KMS-11 (cell line): Measurements from ENCODE around the gene GPR183.
"Not testable (repeated sequence)": the region's sequence is repeated elsewhere in the genome, so short reads cannot be mapped to it uniquely, and the experiment has no call there.

Source experiments
- H2AFZ ChIP-seq: fragments of 200-600 bp; sonication (generic); 2 replicates; pipeline ENCODE4 v1.6.1; 2016; ENCODE audit warnings: antibody characterized with exemption, mixed run types, low read depth
- H3K27ac ChIP-seq: fragments of 200-600 bp; sonication (generic); 2 replicates; pipeline ENCODE4 v1.6.1; 2016; ENCODE audit warnings: mild to moderate bottlenecking, mixed run types
- H3K27me3 ChIP-seq: fragments of 200-600 bp; sonication (generic); 2 replicates; pipeline ENCODE4 v1.6.1; 2017; ENCODE audit warnings: mild to moderate bottlenecking, low read depth, mixed run types, moderate library complexity; ENCODE audit not compliant: insufficient read depth
- H3K36me3 ChIP-seq: fragments of 200-600 bp; sonication (generic); 2 replicates; pipeline ENCODE4 v1.6.1; 2017; ENCODE audit warnings: mild to moderate bottlenecking, mixed run types; ENCODE audit not compliant: insufficient read depth
- H3K4me1 ChIP-seq: fragments of 200-600 bp; sonication (generic); 2 replicates; pipeline ENCODE4 v1.6.1; 2016; ENCODE audit warnings: mild to moderate bottlenecking, low read depth, mixed run types; ENCODE audit not compliant: poor library complexity, severe bottlenecking
- H3K4me2 ChIP-seq: fragments of 200-600 bp; sonication (generic); 2 replicates; pipeline ENCODE4 v1.7.0; 2016; ENCODE audit warnings: mild to moderate bottlenecking, mixed run types
- H3K4me3 ChIP-seq: fragments of 200-600 bp; sonication (generic); IDR thresholded peaks from 2 replicates; pipeline ENCODE4 v1.6.1; 2017; ENCODE audit warnings: low read depth, low read length, mixed read lengths; ENCODE audit not compliant: insufficient read depth
- H3K79me2 ChIP-seq: fragments of 200-600 bp; sonication (generic); 2 replicates; pipeline ENCODE4 v1.6.1; 2016; ENCODE audit warnings: low read depth, mixed run types; ENCODE audit not compliant: insufficient read depth
- H3K9ac ChIP-seq: fragments of 200-600 bp; sonication (generic); 2 replicates; pipeline ENCODE4 v1.6.1; 2016; ENCODE audit warnings: mild to moderate bottlenecking, mixed run types
- H4K20me1 ChIP-seq: fragments of 200-600 bp; sonication (generic); 2 replicates; pipeline ENCODE4 v1.6.1; 2016; ENCODE audit warnings: mild to moderate bottlenecking, mixed run types; ENCODE audit not compliant: insufficient read depth
- TF ChIP-seq, protein P1 (sequence below): fragments of 200-600 bp; sonication (generic); conservative IDR thresholded peaks from 2 replicates; pipeline ENCODE4 v1.6.1; 2017; ENCODE audit warnings: low read depth, mild to moderate bottlenecking, antibody characterized with exemption, low read length, moderate library complexity, mixed read lengths

GPR183 gene

DNA sequence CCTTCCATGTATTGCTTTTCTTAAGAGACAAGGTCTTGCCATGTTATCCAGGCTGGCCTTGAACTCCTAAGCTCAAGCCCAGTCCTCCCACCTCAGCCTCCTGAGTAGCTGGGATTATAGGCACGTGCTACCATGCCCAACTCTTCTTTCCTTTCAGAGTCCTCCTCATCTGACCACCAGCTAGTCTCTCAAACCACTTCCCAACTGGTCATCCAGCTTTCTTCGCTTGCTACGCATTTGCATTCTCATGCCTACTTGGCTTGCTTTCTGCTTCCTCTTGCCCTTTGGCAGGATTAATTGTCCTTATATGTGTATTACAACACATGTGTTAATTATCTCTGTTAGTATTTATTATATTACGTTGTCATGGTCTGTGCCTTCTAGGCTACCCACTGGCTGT is 55.3 kb downstream of the GPR183 start:
- Histone ChIP-seq H3K27ac (no peak overlapping the region), H3K27me3 (no peaks in the 10 kb centered on the region), H3K36me3 (no peaks in the 10 kb centered on the region), H3K4me1 (no peaks in the 10 kb centered on the region), H2AFZ (no peak overlapping the region), H3K79me2 (no peaks in the 10 kb centered on the region), H3K4me3 (no peak overlapping the region), H3K9ac (no peak overlapping the region), H4K20me1 (no peaks in the 10 kb centered on the region), H3K4me2 (no peak overlapping the region)
- TF ChIP-seq, protein P1, sequence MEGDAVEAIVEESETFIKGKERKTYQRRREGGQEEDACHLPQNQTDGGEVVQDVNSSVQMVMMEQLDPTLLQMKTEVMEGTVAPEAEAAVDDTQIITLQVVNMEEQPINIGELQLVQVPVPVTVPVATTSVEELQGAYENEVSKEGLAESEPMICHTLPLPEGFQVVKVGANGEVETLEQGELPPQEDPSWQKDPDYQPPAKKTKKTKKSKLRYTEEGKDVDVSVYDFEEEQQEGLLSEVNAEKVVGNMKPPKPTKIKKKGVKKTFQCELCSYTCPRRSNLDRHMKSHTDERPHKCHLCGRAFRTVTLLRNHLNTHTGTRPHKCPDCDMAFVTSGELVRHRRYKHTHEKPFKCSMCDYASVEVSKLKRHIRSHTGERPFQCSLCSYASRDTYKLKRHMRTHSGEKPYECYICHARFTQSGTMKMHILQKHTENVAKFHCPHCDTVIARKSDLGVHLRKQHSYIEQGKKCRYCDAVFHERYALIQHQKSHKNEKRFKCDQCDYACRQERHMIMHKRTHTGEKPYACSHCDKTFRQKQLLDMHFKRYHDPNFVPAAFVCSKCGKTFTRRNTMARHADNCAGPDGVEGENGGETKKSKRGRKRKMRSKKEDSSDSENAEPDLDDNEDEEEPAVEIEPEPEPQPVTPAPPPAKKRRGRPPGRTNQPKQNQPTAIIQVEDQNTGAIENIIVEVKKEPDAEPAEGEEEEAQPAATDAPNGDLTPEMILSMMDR: no peak

DNA sequence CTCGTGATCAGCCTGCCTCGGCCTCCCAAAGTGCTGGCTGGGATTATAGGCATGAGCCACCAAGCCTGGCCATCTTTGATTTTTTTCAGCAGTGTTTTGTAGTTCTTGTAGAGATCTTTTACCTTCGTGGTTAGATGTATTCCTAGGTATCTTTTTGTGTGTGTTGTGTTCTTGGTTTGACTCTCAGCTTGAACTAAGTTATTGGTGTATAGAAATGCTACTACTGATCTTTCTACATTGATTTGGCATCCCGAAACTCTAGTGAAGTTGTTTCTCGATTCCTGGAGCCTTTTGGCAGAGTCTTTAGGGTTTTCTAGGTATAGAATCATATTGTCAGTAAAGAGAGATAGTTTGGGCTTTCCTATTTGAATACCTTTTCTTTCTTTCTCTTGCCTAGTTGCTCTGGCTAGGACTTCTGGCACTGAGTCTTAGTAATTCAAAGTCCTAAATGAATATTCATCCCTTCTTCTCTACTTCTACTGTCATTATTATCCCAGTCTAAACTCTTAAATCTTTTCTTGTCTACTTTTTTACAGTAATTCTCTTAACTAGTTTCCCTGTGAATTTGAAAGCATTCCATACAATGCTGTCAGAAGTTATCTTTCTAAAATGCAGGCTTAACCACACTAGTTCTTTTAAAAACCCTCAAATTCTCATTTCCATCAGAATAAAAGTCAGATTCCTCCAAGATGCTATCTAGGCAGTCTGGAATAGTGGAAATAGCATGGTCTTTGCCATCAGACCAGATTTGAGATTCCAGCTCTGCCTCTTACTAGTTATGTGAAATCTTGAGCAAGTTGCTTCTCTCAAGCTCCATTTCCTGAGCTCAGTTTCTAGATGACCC is 56.0 kb downstream of the GPR183 start:
- H3K27me3 ChIP-seq: no peaks in the 10 kb centered on the region
- H3K36me3 ChIP-seq: no peaks in the 10 kb centered on the region
- H3K4me1 ChIP-seq: no peaks in the 10 kb centered on the region
- H3K4me3 ChIP-seq: no peak overlapping the region
- H2AFZ ChIP-seq: no peak overlapping the region
- H3K79me2 ChIP-seq: no peaks in the 10 kb centered on the region
- no peaks in the 10 kb centered on the region for H4K20me1 ChIP-seq
- no peak overlapping the region for H3K9ac ChIP-seq
- H3K27ac ChIP-seq: no peak overlapping the region
- H3K4me2 ChIP-seq: no peak overlapping the region
- TF ChIP-seq, protein P1: no peak

DNA sequence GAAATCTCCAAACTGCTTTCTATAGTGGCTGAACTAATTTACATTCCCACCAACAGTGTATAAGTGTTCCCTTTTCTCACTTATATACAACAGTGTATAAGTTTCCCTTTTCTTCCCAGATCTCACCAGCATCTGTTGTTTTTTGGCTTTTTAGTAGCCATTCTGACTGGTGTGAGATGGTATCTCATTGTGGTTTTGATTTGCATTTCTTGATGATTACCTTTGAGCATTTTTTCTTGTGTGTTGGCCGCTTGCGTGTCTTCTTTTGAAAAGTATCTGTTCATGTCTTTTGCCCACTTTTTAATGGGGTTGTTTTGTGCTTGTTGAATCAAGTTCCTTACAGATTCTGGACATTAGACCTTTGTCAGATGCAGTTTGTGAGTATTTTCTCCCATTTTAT is 57.6 kb downstream of the GPR183 start:
- not testable (repeated sequence) for H4K20me1 ChIP-seq, H2AFZ ChIP-seq, H3K27ac ChIP-seq, H3K27me3 ChIP-seq, H3K4me2 ChIP-seq, H3K4me1 ChIP-seq, H3K36me3 ChIP-seq, H3K79me2 ChIP-seq, H3K9ac ChIP-seq, H3K4me3 ChIP-seq

DNA sequence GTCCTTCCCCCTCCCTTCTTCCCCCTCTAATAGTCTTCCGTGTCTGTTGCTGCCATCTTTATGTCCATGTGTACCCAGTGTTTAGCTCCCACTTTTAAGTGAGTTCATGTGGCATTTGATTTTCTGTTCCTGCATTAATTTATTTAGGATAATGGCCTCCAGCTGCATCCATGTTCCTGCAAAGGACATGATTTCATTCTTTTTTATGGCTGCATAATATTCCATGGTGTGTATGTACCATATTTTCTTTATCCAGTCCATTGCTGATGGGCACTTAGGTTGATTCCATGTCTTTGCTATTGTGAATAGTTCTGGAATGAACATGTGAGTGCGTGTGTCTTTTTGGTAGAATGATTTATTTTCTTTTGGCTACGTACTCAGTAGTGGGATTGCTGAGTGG is 58.0 kb downstream of the GPR183 start:
- not testable (repeated sequence) for H3K9ac ChIP-seq, H3K4me3 ChIP-seq, H3K36me3 ChIP-seq, H4K20me1 ChIP-seq, H3K79me2 ChIP-seq, H3K27me3 ChIP-seq, H3K4me2 ChIP-seq, H3K27ac ChIP-seq, H2AFZ ChIP-seq, H3K4me1 ChIP-seq

DNA sequence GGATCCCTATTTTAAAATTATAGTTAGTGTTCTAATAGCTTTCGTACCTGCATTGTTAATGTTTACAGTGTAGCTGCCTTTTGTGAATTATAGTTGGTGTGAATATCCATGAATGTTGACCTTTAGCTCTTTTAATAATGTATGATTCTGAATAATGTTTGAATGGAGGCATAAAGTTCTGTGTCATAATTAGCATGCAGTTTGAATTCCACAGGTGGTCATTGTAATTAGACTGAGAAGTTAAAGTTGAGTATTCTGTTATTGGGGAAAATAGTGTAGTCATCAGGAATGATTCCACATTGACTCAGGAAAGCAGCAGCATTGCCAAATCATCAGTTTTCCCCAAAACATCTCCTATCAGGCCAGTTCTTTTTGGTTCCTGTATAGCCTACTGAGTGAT is 61.1 kb downstream of the GPR183 start:
- H3K36me3 ChIP-seq: no peaks in the 10 kb centered on the region
- TF ChIP-seq, protein P1: no peak
- H3K27me3 ChIP-seq: no peaks in the 10 kb centered on the region
- no peaks in the 10 kb centered on the region for H3K79me2 ChIP-seq
- H4K20me1 ChIP-seq: no peaks in the 10 kb centered on the region
- no peak overlapping the region for H3K4me2 ChIP-seq
- H3K4me3 ChIP-seq: no peak overlapping the region
- no peak overlapping the region for H3K9ac ChIP-seq
- H3K4me1 ChIP-seq: no peaks in the 10 kb centered on the region
- no peak overlapping the region for H2AFZ ChIP-seq
- no peak overlapping the region for H3K27ac ChIP-seq
